NT2/D1 (cell line): ENCODE measurements around the gene MAP7.
"Not testable (repeated sequence)": the region's sequence is repeated elsewhere in the genome, so short reads cannot be mapped to it uniquely, and the experiment has no call there.

ENCODE experiments used
- DNase-seq: peaks from one replicate; pipeline ENCODE4 v3.0.0-alpha.2; 2011; ENCODE audit warnings: low read depth, low spot score
- H3K27me3 ChIP-seq: 2 replicates; pipeline ENCODE4 v1.6.0; 2011; ENCODE audit warnings: mild to moderate bottlenecking; ENCODE audit not compliant: insufficient read length, insufficient read depth
- H3K36me3 ChIP-seq: 2 replicates; pipeline ENCODE4 v1.6.1; 2011; ENCODE audit warnings: mild to moderate bottlenecking, low read length, mixed read lengths; ENCODE audit not compliant: insufficient read depth, insufficient read length
- H3K4me1 ChIP-seq: 2 replicates; pipeline ENCODE4 v1.5.1; 2011; ENCODE audit not compliant: insufficient read depth, insufficient read length
- H3K4me3 ChIP-seq: 2 replicates; pipeline ENCODE4 v1.5.1; 2011; ENCODE audit warnings: low read depth; ENCODE audit not compliant: insufficient read length
- H3K9ac ChIP-seq: 2 replicates; pipeline ENCODE4 v1.6.0; 2011; ENCODE audit warnings: low read depth; ENCODE audit not compliant: insufficient read length
- H3K9me3 ChIP-seq: 2 replicates; pipeline ENCODE4 v1.5.1; 2011; ENCODE audit warnings: mild to moderate bottlenecking, low read length; ENCODE audit not compliant: insufficient read depth
- SUZ12 ChIP-seq: IDR thresholded peaks from 2 replicates; pipeline ENCODE4 v1.6.1; 2011; ENCODE audit not compliant: insufficient read length, insufficient read depth; ENCODE audit errors: extremely low read depth
- YY1 ChIP-seq: IDR thresholded peaks from 2 replicates; pipeline ENCODE4 v1.6.1; 2011; ENCODE audit not compliant: insufficient read length, insufficient read depth
- ZNF274 ChIP-seq: IDR thresholded peaks from 2 replicates; pipeline ENCODE4 v1.6.1; 2011; ENCODE audit warnings: mild to moderate bottlenecking, low read depth, low read length

MAP7 gene

DNA sequence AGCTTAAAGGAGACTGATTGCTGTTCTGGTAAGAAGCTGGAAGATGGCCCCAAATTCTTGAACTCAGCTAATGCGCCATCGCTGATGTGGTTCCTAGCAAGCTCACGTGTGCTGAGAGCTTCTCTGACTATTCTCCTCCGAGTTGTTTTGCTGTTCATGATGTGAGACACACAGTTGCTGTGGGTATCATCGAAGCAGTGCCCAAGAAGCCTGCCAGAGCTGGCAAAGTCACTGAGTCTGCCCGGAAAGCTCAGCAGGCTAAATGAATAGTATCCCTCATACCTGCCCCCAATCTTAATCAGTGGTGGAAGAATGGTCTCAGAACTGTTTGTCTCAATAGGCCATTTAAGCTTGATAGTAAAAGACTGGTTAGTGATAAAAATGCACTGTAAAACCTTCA lies 232.3 kb downstream of the MAP7 start:
- H3K4me1 ChIP-seq = no peaks in the 10 kb centered on the region
- H3K36me3 ChIP-seq = no peaks in the 10 kb centered on the region
- H3K9ac ChIP-seq = no peak overlapping the region
- TF ChIP-seq ZNF274 (no peak), YY1 (no peak), SUZ12 (no peak)
- H3K9me3 ChIP-seq = no peaks in the 10 kb centered on the region
- no peak overlapping the region for H3K4me3 ChIP-seq
- no peaks in the 10 kb centered on the region for H3K27me3 ChIP-seq
- DNase-seq = no peak

DNA sequence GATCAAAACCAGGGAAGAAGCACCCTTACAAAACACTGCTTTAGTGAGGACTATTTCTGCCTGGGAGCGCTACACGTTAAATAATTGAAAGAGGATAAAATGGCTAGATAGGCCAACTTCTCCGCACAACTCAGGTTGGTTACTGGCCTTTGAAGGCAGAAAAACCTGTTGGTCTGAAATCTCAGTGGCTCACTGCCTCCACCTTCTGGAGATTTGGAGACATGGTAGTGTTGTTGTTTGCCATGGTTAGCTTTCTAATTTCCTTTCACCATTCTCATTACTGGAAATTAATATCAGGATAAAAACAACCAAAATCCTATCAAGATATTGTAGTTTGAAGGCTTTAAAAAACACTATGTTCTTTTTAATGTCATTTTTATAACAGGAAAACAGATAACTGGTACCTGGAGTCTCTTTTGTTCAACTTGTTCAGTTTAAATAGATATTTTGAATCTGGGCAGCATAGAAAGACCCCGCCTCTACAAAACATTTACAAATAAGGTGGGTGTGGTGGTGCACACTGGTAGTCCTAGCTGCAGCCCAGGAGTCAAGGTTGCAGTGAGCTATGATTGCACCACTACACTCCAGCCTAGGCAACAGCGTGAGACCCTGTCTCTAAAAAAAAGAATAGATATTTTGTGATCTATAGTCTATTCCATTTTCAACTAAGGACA lies 233.1 kb downstream of the MAP7 start:
- DNase-seq = peak; percentile 18
- H3K4me3 ChIP-seq = no peak overlapping the region
- no peaks in the 10 kb centered on the region for H3K9me3 ChIP-seq
- no peak overlapping the region for H3K9ac ChIP-seq
- no peaks in the 10 kb centered on the region for H3K36me3 ChIP-seq
- TF ChIP-seq YY1 (no peak), ZNF274 (no peak), SUZ12 (no peak)
- H3K27me3 ChIP-seq = no peaks in the 10 kb centered on the region
- no peaks in the 10 kb centered on the region for H3K4me1 ChIP-seq

DNA sequence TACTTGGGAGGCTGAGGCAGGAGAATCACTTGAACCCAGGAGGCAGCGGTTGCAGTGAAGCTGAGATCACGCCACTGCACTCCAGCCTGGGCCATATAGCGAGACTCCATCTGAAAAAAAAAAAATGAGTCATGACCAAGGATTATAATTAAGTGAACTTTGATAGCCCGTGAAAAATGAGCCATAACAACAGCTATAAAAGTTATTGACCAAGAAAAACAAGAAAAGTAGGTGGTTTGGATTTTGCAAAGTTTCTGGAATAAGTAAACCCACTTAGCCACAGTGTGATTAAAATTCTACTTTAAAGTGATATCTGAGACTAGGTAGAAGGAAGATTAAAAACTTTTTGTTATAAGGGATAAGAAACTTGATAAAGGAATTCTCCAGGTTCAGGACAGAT lies 234.6 kb downstream of the MAP7 start:
- Histone ChIP-seq H3K4me3 (no peak overlapping the region), H3K9ac (no peak overlapping the region), H3K27me3 (no peaks in the 10 kb centered on the region), H3K9me3 (no peaks in the 10 kb centered on the region), H3K36me3 (no peaks in the 10 kb centered on the region), H3K4me1 (no peaks in the 10 kb centered on the region)
- TF ChIP-seq SUZ12 (no peak), ZNF274 (no peak), YY1 (no peak)
- DNase-seq = no peak

DNA sequence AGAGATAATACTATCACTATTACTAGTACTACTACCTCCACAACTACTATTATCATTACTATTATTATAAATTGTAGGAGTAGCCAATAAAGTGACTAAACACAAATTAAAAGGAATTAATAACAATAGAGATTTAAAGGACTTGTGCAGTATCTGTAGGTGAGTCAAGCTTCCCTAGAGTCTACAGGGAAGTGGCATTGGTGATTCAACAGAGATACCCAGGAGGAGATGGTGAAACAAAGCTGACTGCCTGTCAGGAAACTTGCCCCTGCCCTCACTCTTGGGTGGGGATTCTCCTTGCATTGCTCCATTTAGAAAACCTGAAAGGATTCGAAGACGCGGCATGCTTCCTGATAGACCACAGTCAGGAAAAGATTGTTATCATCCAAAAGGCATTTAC lies 237.2 kb downstream of the MAP7 start:
- Histone ChIP-seq H3K9me3 (no peaks in the 10 kb centered on the region), H3K9ac (no peak overlapping the region), H3K4me1 (no peaks in the 10 kb centered on the region), H3K27me3 (no peaks in the 10 kb centered on the region), H3K4me3 (no peak overlapping the region), H3K36me3 (no peaks in the 10 kb centered on the region)
- no peak for DNase-seq
- TF ChIP-seq SUZ12 (no peak), ZNF274 (no peak), YY1 (no peak)

DNA sequence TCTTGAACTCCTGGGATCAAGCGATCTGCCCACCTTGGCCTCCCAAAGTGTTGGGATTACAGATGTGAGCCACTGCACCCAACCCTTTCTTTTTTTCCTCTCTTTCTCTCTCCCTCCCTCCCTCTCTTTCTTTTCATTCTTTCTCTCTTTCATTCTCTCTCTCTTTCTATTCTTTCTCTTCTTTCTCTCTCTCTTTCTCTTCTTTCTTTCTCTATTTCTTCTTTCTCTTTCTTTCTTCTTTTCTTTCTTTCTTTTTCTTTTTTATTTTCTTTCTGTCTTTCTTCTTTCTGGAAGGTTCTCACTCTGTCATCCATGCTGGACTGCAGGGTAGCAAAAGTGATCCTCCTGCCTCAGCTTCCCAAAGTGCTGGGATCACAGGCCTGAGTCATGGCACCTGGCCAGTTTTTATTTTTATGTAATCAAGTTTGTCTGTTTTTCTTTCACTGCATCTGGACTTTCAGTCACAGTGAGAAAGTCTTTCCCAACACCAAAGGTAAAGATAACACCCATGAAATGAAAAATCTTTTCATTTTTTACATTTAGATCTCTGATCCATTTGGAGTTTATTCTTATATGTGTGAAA lies 240.4 kb downstream of the MAP7 start:
- H3K27me3 ChIP-seq = no peaks in the 10 kb centered on the region
- H3K36me3 ChIP-seq = no peaks in the 10 kb centered on the region
- H3K9ac ChIP-seq = no peak overlapping the region
- no peak for TF ChIP-seq SUZ12
- TF ChIP-seq YY1 = no peak
- TF ChIP-seq ZNF274 = no peak
- H3K4me1 ChIP-seq = no peaks in the 10 kb centered on the region
- H3K9me3 ChIP-seq = no peaks in the 10 kb centered on the region
- no peak for DNase-seq
- no peak overlapping the region for H3K4me3 ChIP-seq

DNA sequence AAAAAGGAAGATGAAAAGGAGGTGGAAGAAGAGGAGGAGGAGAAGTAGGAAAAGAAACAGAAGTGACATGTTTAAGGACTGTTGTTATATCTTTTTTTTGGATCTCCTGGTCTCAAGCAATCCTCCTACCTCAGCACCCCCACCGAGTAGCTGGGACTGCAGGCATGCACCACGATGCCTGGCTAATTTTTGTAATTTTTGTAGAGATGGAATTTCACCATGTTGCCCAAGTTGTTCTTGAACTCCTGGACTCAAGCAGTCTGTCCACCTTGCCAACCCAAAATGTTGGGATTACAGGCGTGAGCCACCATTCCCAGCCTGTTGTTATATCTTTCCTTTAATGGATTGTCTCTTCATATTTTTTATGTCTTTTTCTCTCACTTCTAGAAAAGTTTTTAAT lies 241.1 kb downstream of the MAP7 start:
- no peak for TF ChIP-seq YY1
- no peak for TF ChIP-seq ZNF274
- no peak for TF ChIP-seq SUZ12
- H3K4me1 ChIP-seq = no peaks in the 10 kb centered on the region
- no peak for DNase-seq

DNA sequence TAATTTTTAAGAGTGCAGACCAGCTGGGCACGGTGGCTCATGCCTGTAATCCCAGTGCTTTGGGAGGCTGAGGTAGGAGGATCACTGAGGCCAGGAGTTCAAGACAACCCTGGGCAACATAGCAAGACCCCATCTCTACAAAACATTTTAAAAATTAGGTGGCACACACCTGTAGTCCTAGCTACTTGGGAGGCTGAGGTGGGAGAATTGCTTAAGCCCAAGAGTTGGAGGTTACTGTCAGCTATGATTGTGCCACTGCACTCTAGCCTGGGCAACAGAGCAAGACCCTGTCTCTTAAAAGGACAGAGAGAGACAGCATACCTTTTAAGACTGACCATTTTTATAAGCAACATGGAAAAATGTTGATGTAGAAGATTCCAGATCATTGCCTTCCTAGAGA lies 241.8 kb downstream of the MAP7 start:
- H3K4me1 ChIP-seq, H3K9me3 ChIP-seq, H3K9ac ChIP-seq, H3K27me3 ChIP-seq, DNase-seq, H3K4me3 ChIP-seq, H3K36me3 ChIP-seq: not testable (repeated sequence)

More for the DNA sequence above, 241.1 kb downstream of the MAP7 start:
- no peaks in the 10 kb centered on the region for H3K27me3 ChIP-seq
- no peaks in the 10 kb centered on the region for H3K9me3 ChIP-seq
- H3K9ac ChIP-seq = no peak overlapping the region
- H3K36me3 ChIP-seq = no peaks in the 10 kb centered on the region
- no peak overlapping the region for H3K4me3 ChIP-seq
